Neural cell (in vitro differentiated cells): ENCODE results near the gene ENPP5. TPM values are rescaled to one million over a fixed set of nuclear protein-coding genes. Genes with fewer than 3 reads are reported as not detected.

Experiments used
- H2AFZ ChIP-seq: fragments of 200-600, 300-800 bp; sonication (generic), shearing (Covaris generic); 2 replicates; pipeline ENCODE4 v1.6.0; 2014; ENCODE audit warnings: low read depth, mild to moderate bottlenecking, antibody characterized with exemption, low read length, moderate library complexity
- H3F3A ChIP-seq: fragments of 200-600 bp; shearing (Covaris generic); 2 replicates; pipeline ENCODE4 v1.6.1; 2016; ENCODE audit warnings: mild to moderate bottlenecking, moderate library complexity, mixed read lengths, antibody characterized with exemption, low read length; ENCODE audit not compliant: insufficient read depth, poor library complexity, severe bottlenecking
- H3K27ac ChIP-seq: fragments of 200-600, 300-800 bp; sonication (generic), shearing (Covaris generic); 2 replicates; pipeline ENCODE4 v1.5.1; 2014; ENCODE audit warnings: mild to moderate bottlenecking, low read length, moderate library complexity
- H3K27me3 ChIP-seq: fragments of 300-800, 200-600 bp; sonication (generic), shearing (Covaris generic); 2 replicates; pipeline ENCODE4 v1.6.0; 2014; ENCODE audit warnings: mild to moderate bottlenecking, low read depth, low read length, moderate library complexity; ENCODE audit not compliant: insufficient read depth
- H3K36me3 ChIP-seq: fragments of 300-800, 200-600 bp; sonication (generic), shearing (Covaris generic); 2 replicates; pipeline ENCODE4 v1.5.1; 2014; ENCODE audit warnings: mild to moderate bottlenecking, antibody characterized with exemption, low read length, moderate library complexity; ENCODE audit not compliant: insufficient read depth
- H3K4me2 ChIP-seq: fragments of 300-800, 200-600 bp; sonication (generic), shearing (Covaris generic); 2 replicates; pipeline ENCODE4 v1.6.0; 2014; ENCODE audit warnings: mild to moderate bottlenecking, low read length
- H3K4me3 ChIP-seq: fragments of 300-800, 200-600 bp; sonication (generic), shearing (Covaris generic); 2 replicates; pipeline ENCODE4 v1.5.1; 2014; ENCODE audit warnings: mild to moderate bottlenecking, low read length, moderate library complexity
- H3K79me2 ChIP-seq: fragments of 200-600 bp; shearing (Covaris generic); replicated peaks from 2 replicates; pipeline ENCODE4 v1.6.0; 2014; ENCODE audit warnings: mild to moderate bottlenecking, low read length, moderate library complexity; ENCODE audit not compliant: insufficient read depth
- H3K9ac ChIP-seq: fragments of 300-800, 200-600 bp; sonication (generic), shearing (Covaris generic); 2 replicates; pipeline ENCODE4 v1.6.1; 2016; ENCODE audit warnings: mild to moderate bottlenecking, low read length, mixed read lengths
- H3K9me2 ChIP-seq: fragments of 200-600 bp; shearing (Covaris generic); 2 replicates; pipeline ENCODE4 v1.6.1; 2016; ENCODE audit warnings: mild to moderate bottlenecking, low read length, mixed read lengths; ENCODE audit not compliant: insufficient read depth
- H3K9me3 ChIP-seq: fragments of 200-600, 300-800 bp; sonication (generic), shearing (Covaris generic); 2 replicates; pipeline ENCODE4 v1.6.1; 2016; ENCODE audit warnings: mild to moderate bottlenecking, mixed run types, low read length, moderate library complexity, mixed read lengths
- H4K20me1 ChIP-seq: fragments of 200-600 bp; shearing (Covaris generic); 2 replicates; pipeline ENCODE4 v1.6.1; 2016; ENCODE audit warnings: mild to moderate bottlenecking, mixed run types; ENCODE audit not compliant: insufficient read depth
- CTCF ChIP-seq: fragments of 450-650 bp; IDR thresholded peaks from 2 replicates; pipeline ENCODE4 v1.5.1; 2014; ENCODE audit warnings: antibody characterized with exemption, mild to moderate bottlenecking, moderate library complexity; ENCODE audit not compliant: poor library complexity, severe bottlenecking
- EP300 ChIP-seq: fragments of 450-650 bp; conservative IDR thresholded peaks from 2 replicates; pipeline ENCODE4 v1.6.1; 2014; ENCODE audit warnings: antibody characterized with exemption, mild to moderate bottlenecking, moderate library complexity; ENCODE audit not compliant: poor library complexity, severe bottlenecking
- EZH2 ChIP-seq: fragments of 200-600, 300-800 bp; shearing (Covaris generic), sonication (generic); IDR thresholded peaks from 2 replicates; pipeline ENCODE4 v1.6.1; 2014; ENCODE audit warnings: antibody characterized with exemption, low read length, borderline replicate concordance, mild to moderate bottlenecking; ENCODE audit not compliant: insufficient read depth, poor library complexity, severe bottlenecking
- MXI1 ChIP-seq: fragments of 450-650 bp; conservative IDR thresholded peaks from 2 replicates; pipeline ENCODE4 v1.6.1; 2014; ENCODE audit warnings: antibody characterized with exemption, mild to moderate bottlenecking; ENCODE audit not compliant: poor library complexity, severe bottlenecking
- POLR2AphosphoS5 ChIP-seq: IDR thresholded peaks from 2 replicates; pipeline ENCODE4 v1.6.1; 2012
- RAD21 ChIP-seq: fragments of 450-650 bp; conservative IDR thresholded peaks from 2 replicates; pipeline ENCODE4 v1.6.1; 2014; ENCODE audit warnings: antibody characterized with exemption, mild to moderate bottlenecking, moderate library complexity
- SMC3 ChIP-seq: fragments of 450-650 bp; conservative IDR thresholded peaks from 2 replicates; pipeline ENCODE4 v1.6.1; 2014; ENCODE audit warnings: antibody characterized with exemption, mild to moderate bottlenecking, moderate library complexity; ENCODE audit not compliant: poor library complexity
- TAF1 ChIP-seq: IDR thresholded peaks from 2 replicates; pipeline ENCODE4 v1.6.1; 2012; ENCODE audit warnings: low read depth
- polyA plus RNA-seq: library from polyadenylated mRNA; depleted of rRNA; stranded (reverse); fragments of >200 nt; gene quantifications from 2 replicates; pipeline ENCODE4 v1.2.3, GENCODE V29; 2014
- TF ChIP-seq, protein P1 (sequence below): IDR thresholded peaks from 2 replicates; pipeline ENCODE4 v1.6.1; 2012; ENCODE audit warnings: borderline replicate concordance

ENPP5 gene
- polyA plus RNA-seq, 1 donor from 2014 or later, result 1.1 TPM

DNA sequence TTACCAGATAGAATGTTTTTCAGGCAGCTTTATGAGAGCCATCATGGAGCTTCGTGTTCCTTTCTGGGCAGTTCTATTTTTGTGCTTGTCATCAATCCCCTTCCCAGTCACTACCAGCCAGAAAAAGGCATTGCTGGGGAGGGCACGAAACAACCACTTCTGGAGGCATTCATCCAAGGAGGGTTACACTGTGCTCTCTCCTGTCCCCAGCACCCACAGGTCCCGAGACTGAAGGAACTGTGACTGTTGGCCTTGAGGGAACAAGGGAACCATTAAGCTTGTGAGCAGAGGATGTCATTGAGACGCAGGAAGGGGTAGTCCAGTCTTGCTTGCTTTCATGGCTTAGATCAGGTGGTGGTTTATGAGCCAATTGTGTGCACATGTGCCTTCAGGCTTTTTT, 20.1 kb upstream of the ENPP5 start:
- Histone ChIP-seq H2AFZ (no peak overlapping the region), H3K9ac (no peak overlapping the region), H3K4me2 (no peak overlapping the region), H4K20me1 (no peaks in the 10 kb centered on the region), H3K27ac (no peak overlapping the region), H3K9me2 (no peaks in the 10 kb centered on the region), H3K4me3 (no peak overlapping the region), H3F3A (no peaks in the 10 kb centered on the region), H3K27me3 (no peaks in the 10 kb centered on the region), H3K36me3 (no peaks in the 10 kb centered on the region), H3K79me2 (no peaks in the 10 kb centered on the region), H3K9me3 (no peaks in the 10 kb centered on the region)
- TF ChIP-seq EZH2, result no peak

- Histone ChIP-seq H4K20me1 (no peaks in the 10 kb centered on the region), H3K27me3 (no peaks in the 10 kb centered on the region), H2AFZ (no peak overlapping the region), H3K36me3 (no peaks in the 10 kb centered on the region), H3K9ac (no peak overlapping the region), H3F3A (no peaks in the 10 kb centered on the region), H3K9me2 (no peaks in the 10 kb centered on the region), H3K4me2 (no peak overlapping the region), H3K9me3 (no peaks in the 10 kb centered on the region), H3K27ac (no peak overlapping the region), H3K79me2 (no peaks in the 10 kb centered on the region), H3K4me3 (no peak overlapping the region)
- no peak for TF ChIP-seq SMC3
- TF ChIP-seq POLR2AphosphoS5, result no peak
- TF ChIP-seq, protein P1, sequence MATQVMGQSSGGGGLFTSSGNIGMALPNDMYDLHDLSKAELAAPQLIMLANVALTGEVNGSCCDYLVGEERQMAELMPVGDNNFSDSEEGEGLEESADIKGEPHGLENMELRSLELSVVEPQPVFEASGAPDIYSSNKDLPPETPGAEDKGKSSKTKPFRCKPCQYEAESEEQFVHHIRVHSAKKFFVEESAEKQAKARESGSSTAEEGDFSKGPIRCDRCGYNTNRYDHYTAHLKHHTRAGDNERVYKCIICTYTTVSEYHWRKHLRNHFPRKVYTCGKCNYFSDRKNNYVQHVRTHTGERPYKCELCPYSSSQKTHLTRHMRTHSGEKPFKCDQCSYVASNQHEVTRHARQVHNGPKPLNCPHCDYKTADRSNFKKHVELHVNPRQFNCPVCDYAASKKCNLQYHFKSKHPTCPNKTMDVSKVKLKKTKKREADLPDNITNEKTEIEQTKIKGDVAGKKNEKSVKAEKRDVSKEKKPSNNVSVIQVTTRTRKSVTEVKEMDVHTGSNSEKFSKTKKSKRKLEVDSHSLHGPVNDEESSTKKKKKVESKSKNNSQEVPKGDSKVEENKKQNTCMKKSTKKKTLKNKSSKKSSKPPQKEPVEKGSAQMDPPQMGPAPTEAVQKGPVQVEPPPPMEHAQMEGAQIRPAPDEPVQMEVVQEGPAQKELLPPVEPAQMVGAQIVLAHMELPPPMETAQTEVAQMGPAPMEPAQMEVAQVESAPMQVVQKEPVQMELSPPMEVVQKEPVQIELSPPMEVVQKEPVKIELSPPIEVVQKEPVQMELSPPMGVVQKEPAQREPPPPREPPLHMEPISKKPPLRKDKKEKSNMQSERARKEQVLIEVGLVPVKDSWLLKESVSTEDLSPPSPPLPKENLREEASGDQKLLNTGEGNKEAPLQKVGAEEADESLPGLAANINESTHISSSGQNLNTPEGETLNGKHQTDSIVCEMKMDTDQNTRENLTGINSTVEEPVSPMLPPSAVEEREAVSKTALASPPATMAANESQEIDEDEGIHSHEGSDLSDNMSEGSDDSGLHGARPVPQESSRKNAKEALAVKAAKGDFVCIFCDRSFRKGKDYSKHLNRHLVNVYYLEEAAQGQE, result no peak
- TF ChIP-seq CTCF, result no peak
- TF ChIP-seq MXI1, result no peak
- no peak for TF ChIP-seq TAF1
- no peak for TF ChIP-seq EP300
- no peak for TF ChIP-seq RAD21
- TF ChIP-seq EZH2, result no peak
Measured at GRCh38 chr6:46189726-46190125, 18.9 kb upstream of the ENPP5 start.

DNA sequence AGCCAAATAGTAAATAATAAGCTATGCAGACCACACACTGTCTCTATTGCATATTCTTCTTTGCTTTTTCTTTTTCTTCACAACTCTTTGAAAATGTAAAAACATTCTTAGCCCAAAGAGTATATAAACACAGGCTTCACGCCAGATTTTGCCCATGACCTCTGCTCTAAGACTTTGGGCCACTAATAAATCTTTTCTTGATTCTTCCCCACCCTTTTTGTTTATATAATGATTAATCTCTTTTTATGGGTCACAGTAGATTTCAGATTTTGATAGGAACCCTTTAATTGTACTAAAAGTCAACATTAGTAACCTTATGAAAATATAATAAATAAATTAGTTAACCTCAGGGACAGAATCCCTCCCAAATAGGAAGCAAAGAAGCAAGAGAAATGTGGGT, 15.8 kb upstream of the ENPP5 start:
- Histone ChIP-seq H2AFZ (no peak overlapping the region), H3K36me3 (no peaks in the 10 kb centered on the region), H3K9ac (no peak overlapping the region), H3K79me2 (no peaks in the 10 kb centered on the region), H4K20me1 (no peaks in the 10 kb centered on the region), H3F3A (no peaks in the 10 kb centered on the region), H3K4me3 (no peak overlapping the region), H3K9me3 (no peaks in the 10 kb centered on the region), H3K4me2 (no peak overlapping the region), H3K27me3 (no peaks in the 10 kb centered on the region), H3K9me2 (no peaks in the 10 kb centered on the region), H3K27ac (no peak overlapping the region)
- TF ChIP-seq EP300 (no peak), MXI1 (no peak), CTCF (no peak), POLR2AphosphoS5 (no peak), SMC3 (no peak), TAF1 (no peak), RAD21 (no peak), EZH2 (no peak)
- TF ChIP-seq, protein P1, result no peak
